A549 (cell line): ENCODE data around the gene PPP1R9A. TPM values are rescaled to one million over a fixed set of nuclear protein-coding genes. Genes with fewer than 3 reads are reported as not detected.
A peak's percentile ranks its signal among the peaks of the same experiment; 100 is the strongest.

Experiments
- ATAC-seq, 2 experiments: fragments of 200-7000 bp in 1 of 2; fragments of >200 bp in 1 of 2; cut with Nextera tagmentation in 1 of 2; cut with Tn5 transposase in 1 of 2; 3 replicates each; pipeline versions ENCODE4 v1.8.0 to v1.9.1; 2018 to 2020; ENCODE audit warnings: mild to moderate bottlenecking in 1 of 2, moderate library complexity in 1 of 2
- CTCF ChIA-PET: fragments of 300-600 bp; sonication (Branson Sonifier 250); formaldehyde crosslinking; extraction: SDS; loops from one replicate; lab custom pipeline; 2021; ENCODE audit warnings: antibody characterized with exemption, inconsistent platforms; lab: Yijun Ruan, JAX
- POLR2A ChIA-PET: fragments of 350-600 bp; formaldehyde crosslinking; extraction: SDS; loops from one replicate; lab custom pipeline; 2021; ENCODE audit warnings: antibody characterized with exemption, inconsistent platforms; lab: Yijun Ruan, JAX
- DNase-seq, 2 experiments: peaks; one replicate each; pipeline versions ENCODE4 v3.0.0 to v3.0.0-alpha.2; 2011 to 2016; ENCODE audit warnings: low read depth in 1 of 2, low spot score in 1 of 2
- FAIRE-seq: peaks from 2 replicates; lab custom pipeline; 2011; peaks lifted over from hg19 to GRCh38; lab: Jason Lieb, UNC
- H3K27ac ChIP-seq, 2 experiments: fragments of >200 bp; sonication (Bioruptor Twin); formaldehyde crosslinking; 3 replicates each; pipeline ENCODE4 v1.5.1; 2016 to 2017
- H3K4me1 ChIP-seq: fragments of >200 bp; sonication (Bioruptor Twin); formaldehyde crosslinking; 3 replicates; pipeline ENCODE4 v1.6.1; 2016
- H3K4me2 ChIP-seq: fragments of >200 bp; sonication (Bioruptor Twin); formaldehyde crosslinking; 3 replicates; pipeline ENCODE4 v1.6.1; 2016
- H3K4me3 ChIP-seq: fragments of >200 bp; sonication (Bioruptor Twin); formaldehyde crosslinking; 3 replicates; pipeline ENCODE4 v1.5.1; 2016
- H3K9me3 ChIP-seq: fragments of >200 bp; sonication (Bioruptor Twin); formaldehyde crosslinking; 3 replicates; pipeline ENCODE4 v1.6.1; 2016
- BHLHE40 ChIP-seq: IDR thresholded peaks from 2 replicates; pipeline ENCODE4 v1.6.1; 2012; ENCODE audit warnings: low read depth, low read length, inconsistent platforms
- CEBPB ChIP-seq, 2 experiments: fragments of >200 bp in 1 of 2; sonication (Bioruptor Twin) in 1 of 2; formaldehyde crosslinking in 1 of 2; IDR thresholded peaks; 2 replicates each; pipeline ENCODE4 v1.6.1; 2012 to 2016
- EHMT2 ChIP-seq: fragments of 200-600 bp; sonication (generic); IDR thresholded peaks from 2 replicates; pipeline ENCODE4 v1.6.1; 2016; ENCODE audit warnings: antibody characterized with exemption, low read depth, mild to moderate bottlenecking, moderate library complexity
- EP300 ChIP-seq, 2 experiments: fragments of >200 bp; sonication (Bioruptor Twin); formaldehyde crosslinking; IDR thresholded peaks; 2 replicates in 1 of 2; 3 replicates in 1 of 2; pipeline ENCODE4 v1.6.1; 2016 to 2017
- FOSB ChIP-seq: fragments of 250-450 bp; sonication (Bioruptor Pico); IDR thresholded peaks from 2 replicates; pipeline ENCODE4 v1.5.0; 2020; ENCODE audit warnings: mild to moderate bottlenecking, moderate library complexity
- FOSL2 ChIP-seq, 2 experiments: fragments of 450-650 bp in 1 of 2; fragments of >200 bp in 1 of 2; sonication (Bioruptor Twin) in 1 of 2; formaldehyde crosslinking; IDR thresholded peaks; 2 replicates each; pipeline versions ENCODE4 v1.5.0 to v1.6.1; 2016 to 2020; ENCODE audit warnings: mild to moderate bottlenecking in 1 of 2, moderate library complexity in 1 of 2
- FOXS1 ChIP-seq: fragments of 250-450 bp; sonication (Bioruptor Pico); IDR thresholded peaks from 2 replicates; pipeline ENCODE4 v1.5.0; 2020; ENCODE audit warnings: mild to moderate bottlenecking, moderate library complexity
- HEYL ChIP-seq: fragments of 250-450 bp; sonication (Bioruptor Pico); IDR thresholded peaks from 2 replicates; pipeline ENCODE4 v1.8.0; 2021; ENCODE audit warnings: mild to moderate bottlenecking, moderate library complexity
- HOXA7 ChIP-seq: fragments of 250-450 bp; sonication (Bioruptor Pico); IDR thresholded peaks from 2 replicates; pipeline ENCODE4 v1.5.0; 2020; ENCODE audit warnings: mild to moderate bottlenecking, moderate library complexity
- HOXB13 ChIP-seq: fragments of 250-450 bp; sonication (Bioruptor Pico); IDR thresholded peaks from 2 replicates; pipeline ENCODE4 v1.5.0; 2020; ENCODE audit warnings: low read depth, mild to moderate bottlenecking, moderate library complexity
- HOXB5 ChIP-seq: fragments of 250-450 bp; sonication (Bioruptor Pico); IDR thresholded peaks from 2 replicates; pipeline ENCODE4 v1.5.0; 2020; ENCODE audit warnings: mild to moderate bottlenecking, moderate library complexity
- JUNB ChIP-seq: fragments of >200 bp; sonication (Bioruptor Twin); formaldehyde crosslinking; IDR thresholded peaks from 2 replicates; pipeline ENCODE4 v1.6.1; 2016
- MAFK ChIP-seq: fragments of 450-650 bp; IDR thresholded peaks from 2 replicates; pipeline ENCODE4 v1.6.1; 2014; ENCODE audit not compliant: partially characterized antibody
- MAZ ChIP-seq: fragments of 150-350 bp; IDR thresholded peaks from 2 replicates; pipeline ENCODE4 v1.6.1; 2014; ENCODE audit warnings: antibody characterized with exemption, low read depth, low read length, borderline replicate concordance
- NFE2L2 ChIP-seq: fragments of 150-350 bp; conservative IDR thresholded peaks from 2 replicates; pipeline ENCODE4 v1.6.1; 2014; ENCODE audit warnings: low read length
- NPAS2 ChIP-seq: fragments of 250-450 bp; sonication (Bioruptor Pico); IDR thresholded peaks from 2 replicates; pipeline ENCODE4 v1.8.0; 2022; ENCODE audit warnings: mild to moderate bottlenecking, moderate library complexity, borderline replicate concordance
- NR3C1 ChIP-seq: fragments of >200 bp; sonication (Bioruptor Twin); formaldehyde crosslinking; IDR thresholded peaks from 3 replicates; pipeline ENCODE4 v1.6.1; 2017
- POLR2A ChIP-seq: IDR thresholded peaks from 2 replicates; pipeline ENCODE4 v1.6.1; 2012; ENCODE audit warnings: mild to moderate bottlenecking, low read length
- RAD21 ChIP-seq, 2 experiments: fragments of >200 bp in 1 of 2; sonication (Bioruptor Twin) in 1 of 2; formaldehyde crosslinking in 1 of 2; IDR thresholded peaks in 1 of 2; conservative IDR thresholded peaks in 1 of 2; 2 replicates in 1 of 2; 3 replicates in 1 of 2; pipeline ENCODE4 v1.6.1; 2012 to 2018; ENCODE audit warnings: inconsistent platforms in 1 of 2
- RARB ChIP-seq: fragments of 250-450 bp; sonication (Bioruptor Pico); IDR thresholded peaks from 2 replicates; pipeline ENCODE4 v1.8.0; 2021; ENCODE audit warnings: mild to moderate bottlenecking, moderate library complexity
- RCOR1 ChIP-seq: fragments of 150-350 bp; IDR thresholded peaks from 2 replicates; pipeline ENCODE4 v1.6.1; 2014; ENCODE audit warnings: antibody characterized with exemption, low read length, low read depth
- RFX5 ChIP-seq: fragments of 450-650 bp; IDR thresholded peaks from 2 replicates; pipeline ENCODE4 v1.7.1; 2014; ENCODE audit warnings: antibody characterized with exemption, mild to moderate bottlenecking, moderate library complexity
- RNF2 ChIP-seq: fragments of 200-600 bp; sonication (generic); IDR thresholded peaks from 2 replicates; pipeline ENCODE4 v1.6.1; 2016; ENCODE audit warnings: low read depth, mild to moderate bottlenecking, antibody characterized with exemption, moderate library complexity, borderline replicate concordance
- WGBS: methylation state at CpG from one replicate; pipeline ENCODE4 v1.1.6; 2017; ENCODE audit errors: missing lambda C conversion rate; 5-methylcytosine and 5-hydroxymethylcytosine counted together
- polyA plus RNA-seq, 4 experiments: library from polyadenylated mRNA; depleted of rRNA in 3 of 4; stranded (reverse); fragments of >200 nt; fragmentation: RNase III in 1 of 4; extraction: RNeasy Plus Mini Kit Qiagen cat#74134 plus additional on column Dnase treatment in 1 of 4; gene quantifications; 2 replicates in 3 of 4; 3 replicates in 1 of 4; pipeline ENCODE4 v1.2.3, GENCODE V29; 2011 to 2017
- TF ChIP-seq, protein P1 (sequence below): fragments of 200-600 bp; sonication (generic); IDR thresholded peaks from 2 replicates; pipeline ENCODE4 v1.6.1; 2016; ENCODE audit warnings: antibody characterized with exemption, mild to moderate bottlenecking, moderate library complexity
- TF ChIP-seq, protein P2 (sequence below): fragments of 150-350 bp; IDR thresholded peaks from 2 replicates; pipeline ENCODE4 v1.6.1; 2014; ENCODE audit warnings: low read depth, mild to moderate bottlenecking, low read length
- TF ChIP-seq, protein P3 (sequence below): IDR thresholded peaks from 2 replicates; pipeline ENCODE4 v1.6.1; 2012
- TF ChIP-seq, protein P4 (sequence below): fragments of >200 bp; sonication (Bioruptor Twin); formaldehyde crosslinking; IDR thresholded peaks from 2 replicates; pipeline ENCODE4 v1.6.1; 2016
- TF ChIP-seq, protein P5 (sequence below): fragments of >200 bp; sonication (Bioruptor Twin); formaldehyde crosslinking; IDR thresholded peaks from 3 replicates; pipeline ENCODE4 v1.5.1; 2016

The PPP1R9A gene
- polyA plus RNA-seq, 2 of the 4 experiments (the other 2 are of a cell fraction) = 5.0 to 18.7 TPM

DNA sequence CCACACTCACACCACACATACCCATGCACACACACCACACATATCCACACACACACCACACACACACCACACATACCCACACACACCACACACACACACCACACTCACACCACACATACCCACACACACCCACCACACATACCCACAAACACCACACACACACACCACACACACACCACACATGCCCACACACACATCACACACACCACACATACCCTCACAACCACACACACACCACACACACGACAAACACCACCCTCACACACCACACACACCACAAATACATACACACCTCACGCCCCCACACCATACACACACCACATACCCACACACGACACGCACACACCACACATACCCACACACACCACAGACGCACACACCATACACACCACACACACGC, 297.2 kb downstream of the PPP1R9A start:
- TF ChIP-seq, protein P1, sequence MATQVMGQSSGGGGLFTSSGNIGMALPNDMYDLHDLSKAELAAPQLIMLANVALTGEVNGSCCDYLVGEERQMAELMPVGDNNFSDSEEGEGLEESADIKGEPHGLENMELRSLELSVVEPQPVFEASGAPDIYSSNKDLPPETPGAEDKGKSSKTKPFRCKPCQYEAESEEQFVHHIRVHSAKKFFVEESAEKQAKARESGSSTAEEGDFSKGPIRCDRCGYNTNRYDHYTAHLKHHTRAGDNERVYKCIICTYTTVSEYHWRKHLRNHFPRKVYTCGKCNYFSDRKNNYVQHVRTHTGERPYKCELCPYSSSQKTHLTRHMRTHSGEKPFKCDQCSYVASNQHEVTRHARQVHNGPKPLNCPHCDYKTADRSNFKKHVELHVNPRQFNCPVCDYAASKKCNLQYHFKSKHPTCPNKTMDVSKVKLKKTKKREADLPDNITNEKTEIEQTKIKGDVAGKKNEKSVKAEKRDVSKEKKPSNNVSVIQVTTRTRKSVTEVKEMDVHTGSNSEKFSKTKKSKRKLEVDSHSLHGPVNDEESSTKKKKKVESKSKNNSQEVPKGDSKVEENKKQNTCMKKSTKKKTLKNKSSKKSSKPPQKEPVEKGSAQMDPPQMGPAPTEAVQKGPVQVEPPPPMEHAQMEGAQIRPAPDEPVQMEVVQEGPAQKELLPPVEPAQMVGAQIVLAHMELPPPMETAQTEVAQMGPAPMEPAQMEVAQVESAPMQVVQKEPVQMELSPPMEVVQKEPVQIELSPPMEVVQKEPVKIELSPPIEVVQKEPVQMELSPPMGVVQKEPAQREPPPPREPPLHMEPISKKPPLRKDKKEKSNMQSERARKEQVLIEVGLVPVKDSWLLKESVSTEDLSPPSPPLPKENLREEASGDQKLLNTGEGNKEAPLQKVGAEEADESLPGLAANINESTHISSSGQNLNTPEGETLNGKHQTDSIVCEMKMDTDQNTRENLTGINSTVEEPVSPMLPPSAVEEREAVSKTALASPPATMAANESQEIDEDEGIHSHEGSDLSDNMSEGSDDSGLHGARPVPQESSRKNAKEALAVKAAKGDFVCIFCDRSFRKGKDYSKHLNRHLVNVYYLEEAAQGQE = no peak
- TF ChIP-seq EP300 (IDR thresholded peaks at IDR 0.05) (no peak), HOXA7 (no peak), MAZ (no peak), POLR2A (peak; percentile 29; the same call in 1 of the 2 replicates)

DNA sequence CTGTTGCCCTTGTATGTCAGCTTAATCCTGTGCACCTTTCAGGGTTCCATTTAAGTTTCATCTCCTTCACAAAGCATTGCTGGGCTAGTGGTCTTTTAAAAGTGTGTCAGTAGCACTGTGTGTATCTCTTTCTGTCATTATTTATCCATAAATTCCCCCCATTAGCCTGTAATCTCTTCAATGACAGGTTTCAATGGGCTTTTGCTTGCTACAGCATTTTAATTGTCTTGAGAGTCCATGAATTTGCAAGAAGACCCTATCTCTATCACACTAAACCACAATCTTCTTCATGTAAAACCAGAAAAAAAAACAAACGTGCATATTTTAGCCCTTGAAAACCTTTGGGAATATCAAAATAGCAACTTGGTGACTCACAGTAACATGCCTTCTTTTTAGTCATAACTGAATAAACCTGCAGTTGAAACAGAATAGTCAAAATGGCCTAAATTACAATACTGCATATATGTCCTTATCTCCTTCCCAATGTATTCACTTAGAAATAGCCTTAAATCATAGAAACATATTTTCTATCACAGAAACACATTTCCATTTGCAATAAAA, 298.4 kb downstream of the PPP1R9A start:
- ATAC-seq (peak in 1 of 2 experiments; percentile 60; a peak in 2 of 6 replicates), DNase-seq (peak in 1 of 2 experiments; percentile 9), FAIRE-seq (no peak)
- ChIA-PET POLR2A (no interaction called here), CTCF (interaction anchor here (1.6 kb wide), 1 partner anchor 41 kb away, joined by 5 read pairs; no protein-coding TSS in a partner anchor)
- WGBS = 2% methylated on average over 1 of the region's 1 CpG
- TF ChIP-seq MAFK (peak; percentile 16), FOSL2 (IDR thresholded peaks at IDR 0.05) (no peak), FOSL2 (CRISPR knock-in tag; IDR thresholded peaks at IDR 0.05) (peak; percentile 54), JUNB (peak; percentile 39; the same call in 1 of the 2 replicates), NFE2L2 (no peak), RCOR1 (no peak), HOXB5 (CRISPR knock-in tag) (no peak), HOXB13 (CRISPR knock-in tag) (no peak), FOSB (CRISPR knock-in tag) (no peak), CEBPB (IDR thresholded peaks at IDR 0.05) (no peak), NR3C1 (no peak)
- TF ChIP-seq, protein P2, sequence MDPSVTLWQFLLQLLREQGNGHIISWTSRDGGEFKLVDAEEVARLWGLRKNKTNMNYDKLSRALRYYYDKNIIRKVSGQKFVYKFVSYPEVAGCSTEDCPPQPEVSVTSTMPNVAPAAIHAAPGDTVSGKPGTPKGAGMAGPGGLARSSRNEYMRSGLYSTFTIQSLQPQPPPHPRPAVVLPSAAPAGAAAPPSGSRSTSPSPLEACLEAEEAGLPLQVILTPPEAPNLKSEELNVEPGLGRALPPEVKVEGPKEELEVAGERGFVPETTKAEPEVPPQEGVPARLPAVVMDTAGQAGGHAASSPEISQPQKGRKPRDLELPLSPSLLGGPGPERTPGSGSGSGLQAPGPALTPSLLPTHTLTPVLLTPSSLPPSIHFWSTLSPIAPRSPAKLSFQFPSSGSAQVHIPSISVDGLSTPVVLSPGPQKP = no peak
- TF ChIP-seq, protein P3, sequence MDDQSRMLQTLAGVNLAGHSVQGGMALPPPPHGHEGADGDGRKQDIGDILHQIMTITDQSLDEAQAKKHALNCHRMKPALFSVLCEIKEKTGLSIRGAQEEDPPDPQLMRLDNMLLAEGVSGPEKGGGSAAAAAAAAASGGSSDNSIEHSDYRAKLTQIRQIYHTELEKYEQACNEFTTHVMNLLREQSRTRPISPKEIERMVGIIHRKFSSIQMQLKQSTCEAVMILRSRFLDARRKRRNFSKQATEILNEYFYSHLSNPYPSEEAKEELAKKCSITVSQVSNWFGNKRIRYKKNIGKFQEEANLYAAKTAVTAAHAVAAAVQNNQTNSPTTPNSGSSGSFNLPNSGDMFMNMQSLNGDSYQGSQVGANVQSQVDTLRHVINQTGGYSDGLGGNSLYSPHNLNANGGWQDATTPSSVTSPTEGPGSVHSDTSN = no peak
- Histone ChIP-seq H3K27ac (peak overlapping the region; percentile 29 to 76; a peak in 4 of 6 replicates), H3K4me1 (peaks cover 29% of the 10 kb centered on the region), H3K9me3 (no peaks in the 10 kb centered on the region), H3K4me3 (no peak overlapping the region), H3K4me2 (peak overlapping the region; percentile 56)

More for the DNA sequence above, 297.2 kb downstream of the PPP1R9A start:
- POLR2A ChIA-PET = no interaction called here
- DNase-seq = no peak
- no peak for FAIRE-seq
- CTCF ChIA-PET = no interaction called here
- Histone ChIP-seq H3K27ac (peak overlapping the region in 1 of 2 experiments; percentile 57; a peak in 2 of 6 replicates), H3K9me3 (no peaks in the 10 kb centered on the region), H3K4me2 (no peak overlapping the region), H3K4me1 (peaks cover 38% of the 10 kb centered on the region), H3K4me3 (no peak overlapping the region)
- WGBS = 89% methylated on average over 6 of the region's 6 CpGs
- no peak for ATAC-seq

DNA sequence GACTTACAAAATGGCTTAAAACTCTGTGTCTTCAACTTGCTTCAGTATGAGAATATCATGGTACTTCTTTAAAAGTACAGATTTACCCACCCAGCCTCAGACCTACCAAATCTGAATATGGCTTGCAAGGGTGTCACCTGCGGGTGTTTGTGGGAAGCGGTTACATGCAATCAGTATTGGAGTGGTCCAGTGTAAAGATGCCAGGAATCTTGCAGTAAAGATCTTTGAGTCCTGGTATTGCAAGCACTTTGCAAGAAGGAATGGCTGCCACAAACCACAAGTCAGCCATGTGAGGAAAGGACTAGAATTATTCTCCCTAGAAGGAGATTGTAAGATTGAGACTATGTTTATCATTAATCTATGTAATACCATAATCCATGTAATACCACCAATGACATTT, 301.9 kb downstream of the PPP1R9A start:
- Histone ChIP-seq H3K4me3 (no peak overlapping the region), H3K27ac (no peak overlapping the region), H3K9me3 (no peaks in the 10 kb centered on the region), H3K4me1 (peaks cover 16% of the 10 kb centered on the region), H3K4me2 (no peak overlapping the region)
- DNase-seq = no peak
- ATAC-seq = no peak
- ChIA-PET CTCF (no interaction called here), POLR2A (no interaction called here)
- 97% methylated on average over 2 of the region's 2 CpGs for WGBS
- FAIRE-seq = no peak
- no peak for TF ChIP-seq FOXS1 (CRISPR knock-in tag)
- TF ChIP-seq RARB (CRISPR knock-in tag) = no peak
- TF ChIP-seq EHMT2 = no peak
- TF ChIP-seq RNF2 = no peak
- TF ChIP-seq NPAS2 (CRISPR knock-in tag) = no peak
- no peak for TF ChIP-seq RAD21 (conservative IDR thresholded peaks at IDR 0.05 in 1 of 2, IDR thresholded peaks at IDR 0.05 in 1 of 2)
- TF ChIP-seq, protein P4, sequence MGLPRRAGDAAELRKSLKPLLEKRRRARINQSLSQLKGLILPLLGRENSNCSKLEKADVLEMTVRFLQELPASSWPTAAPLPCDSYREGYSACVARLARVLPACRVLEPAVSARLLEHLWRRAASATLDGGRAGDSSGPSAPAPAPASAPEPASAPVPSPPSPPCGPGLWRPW = no peak
- no peak for TF ChIP-seq JUNB
- no peak for TF ChIP-seq HEYL (CRISPR knock-in tag)
- TF ChIP-seq, protein P5, sequence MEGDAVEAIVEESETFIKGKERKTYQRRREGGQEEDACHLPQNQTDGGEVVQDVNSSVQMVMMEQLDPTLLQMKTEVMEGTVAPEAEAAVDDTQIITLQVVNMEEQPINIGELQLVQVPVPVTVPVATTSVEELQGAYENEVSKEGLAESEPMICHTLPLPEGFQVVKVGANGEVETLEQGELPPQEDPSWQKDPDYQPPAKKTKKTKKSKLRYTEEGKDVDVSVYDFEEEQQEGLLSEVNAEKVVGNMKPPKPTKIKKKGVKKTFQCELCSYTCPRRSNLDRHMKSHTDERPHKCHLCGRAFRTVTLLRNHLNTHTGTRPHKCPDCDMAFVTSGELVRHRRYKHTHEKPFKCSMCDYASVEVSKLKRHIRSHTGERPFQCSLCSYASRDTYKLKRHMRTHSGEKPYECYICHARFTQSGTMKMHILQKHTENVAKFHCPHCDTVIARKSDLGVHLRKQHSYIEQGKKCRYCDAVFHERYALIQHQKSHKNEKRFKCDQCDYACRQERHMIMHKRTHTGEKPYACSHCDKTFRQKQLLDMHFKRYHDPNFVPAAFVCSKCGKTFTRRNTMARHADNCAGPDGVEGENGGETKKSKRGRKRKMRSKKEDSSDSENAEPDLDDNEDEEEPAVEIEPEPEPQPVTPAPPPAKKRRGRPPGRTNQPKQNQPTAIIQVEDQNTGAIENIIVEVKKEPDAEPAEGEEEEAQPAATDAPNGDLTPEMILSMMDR = no peak
- TF ChIP-seq HOXB5 (CRISPR knock-in tag) = no peak
- no peak for TF ChIP-seq BHLHE40
- TF ChIP-seq RFX5 = no peak
